T-helper 9 cell (primary cell): ENCODE measurements around the gene MEGF11.

Source experiments
- DNase-seq: peaks from one replicate; pipeline ENCODE4 v3.0.0-alpha.2; 2020

MEGF11 gene

DNA sequence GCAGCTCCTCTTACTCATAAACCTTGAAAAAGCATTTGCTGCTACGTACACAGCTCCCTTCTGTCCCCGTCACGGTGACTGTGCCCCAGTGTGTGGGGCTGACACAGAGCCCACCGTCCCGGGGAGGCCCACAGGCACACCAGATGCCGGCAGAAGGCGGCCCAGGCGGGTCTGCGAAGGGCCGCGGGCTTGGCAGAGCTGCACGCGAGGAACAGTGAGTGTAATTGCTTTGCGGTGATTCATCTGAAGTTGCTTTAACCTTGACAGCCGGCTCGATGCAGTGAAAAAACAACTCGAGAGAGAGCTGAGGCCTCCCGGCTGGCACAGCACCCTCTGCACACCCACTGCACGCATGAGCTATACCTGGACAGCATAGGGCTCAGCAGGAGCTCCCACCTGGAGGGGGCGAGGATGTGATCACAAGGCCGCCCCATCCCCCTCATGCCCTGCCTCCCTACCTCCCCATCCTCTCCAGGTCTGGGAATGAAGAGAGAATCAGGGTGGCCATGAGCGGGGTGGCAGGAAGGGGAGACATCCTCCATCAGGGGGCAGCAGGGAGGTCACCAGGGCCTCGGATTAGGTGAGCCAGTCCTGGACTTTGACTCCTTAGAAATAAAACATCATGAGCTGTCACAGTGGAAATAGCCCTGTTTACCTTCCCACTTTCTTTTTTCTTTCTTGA, 172.7 kb downstream of the MEGF11 start:
- DNase-seq: no peak

- DNase-seq: no peak
Measured at GRCh38 chr15:66078929-66079275, 174.6 kb downstream of the MEGF11 start.

DNA sequence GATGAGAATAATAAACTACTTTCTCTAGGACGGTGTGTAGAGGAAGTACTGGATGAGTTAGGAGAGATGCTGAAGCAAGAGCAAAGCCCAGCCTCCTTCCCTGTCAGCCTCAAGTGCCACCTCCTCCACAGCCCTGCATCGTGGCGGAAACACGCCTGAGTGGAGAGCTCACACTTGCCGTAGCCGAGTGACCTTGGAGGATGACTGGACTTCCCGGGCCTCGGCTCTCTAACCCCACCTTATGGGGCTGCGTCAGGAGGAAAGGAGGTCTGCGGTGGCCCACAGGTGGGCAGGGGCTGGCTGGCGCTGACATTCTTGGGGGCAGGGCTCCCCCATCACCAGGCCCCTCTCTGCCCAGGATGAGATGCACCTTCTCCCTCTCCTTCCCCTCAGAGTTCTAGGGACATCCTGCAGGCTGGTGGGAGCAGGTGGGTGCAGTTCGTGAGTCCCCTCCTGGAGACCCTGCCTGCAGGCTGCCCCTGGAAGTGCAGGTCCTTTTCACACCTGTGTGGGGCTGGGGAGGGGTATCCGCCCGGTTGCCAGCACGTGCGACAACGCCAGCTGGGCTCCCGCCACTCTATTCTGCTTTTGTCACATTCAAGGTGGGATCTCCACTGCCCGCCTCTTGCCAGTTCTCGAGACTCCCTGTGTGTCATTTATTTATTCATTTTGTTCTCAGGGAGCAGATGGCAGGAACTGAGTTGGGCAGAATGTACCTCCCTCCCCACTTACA, 175.2 kb downstream of the MEGF11 start:
- no peak for DNase-seq

- DNase-seq: no peak
Measured at GRCh38 chr15:66077320-66077663, 176.3 kb downstream of the MEGF11 start.

GRCh38 chr15:66076591-66077319, 176.8 kb downstream of the MEGF11 start:
- DNase-seq: no peak

GRCh38 chr15:66075947-66076346, 177.6 kb downstream of the MEGF11 start:
- no peak for DNase-seq

DNA sequence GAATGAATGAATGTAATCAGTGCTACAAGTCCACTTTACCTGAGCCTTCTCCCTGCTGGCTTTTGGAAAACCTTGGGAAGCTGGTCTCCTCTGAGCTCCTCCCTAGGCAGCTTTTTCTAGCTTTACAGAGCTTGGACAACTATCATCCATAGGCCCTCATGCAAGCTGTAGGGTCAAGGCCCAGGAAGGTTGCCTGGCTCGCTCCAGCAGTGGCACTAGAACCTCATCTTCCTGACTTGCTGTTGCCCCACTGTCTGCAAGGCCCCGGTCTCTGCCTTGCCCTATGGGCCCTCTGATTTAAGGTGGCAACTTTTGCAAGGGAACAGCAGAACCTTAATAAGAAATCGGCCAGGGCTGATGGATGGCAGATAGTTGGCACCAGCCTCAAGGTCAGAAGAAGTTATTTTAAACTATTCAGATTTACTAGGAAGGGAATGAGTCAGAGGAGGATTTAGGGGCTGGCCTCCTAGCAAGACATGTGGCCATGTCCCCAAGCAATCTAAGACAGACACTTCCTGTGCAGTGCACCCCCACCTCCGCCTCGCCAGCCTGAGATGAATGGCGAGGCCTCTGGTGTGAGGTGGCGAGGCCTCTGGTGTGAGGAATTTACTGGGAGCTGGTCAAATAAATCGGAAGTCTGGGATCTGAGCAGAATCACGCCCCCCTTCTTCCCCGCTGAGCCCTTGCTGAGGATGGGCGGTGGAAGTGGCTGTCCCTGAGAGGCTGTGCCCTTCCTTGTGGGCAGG, 180.8 kb downstream of the MEGF11 start:
- no peak for DNase-seq

GRCh38 chr15:66071921-66072295, 181.6 kb downstream of the MEGF11 start:
- DNase-seq: no peak

GRCh38 chr15:66071160-66071920, 182.2 kb downstream of the MEGF11 start:
- no peak for DNase-seq

DNA sequence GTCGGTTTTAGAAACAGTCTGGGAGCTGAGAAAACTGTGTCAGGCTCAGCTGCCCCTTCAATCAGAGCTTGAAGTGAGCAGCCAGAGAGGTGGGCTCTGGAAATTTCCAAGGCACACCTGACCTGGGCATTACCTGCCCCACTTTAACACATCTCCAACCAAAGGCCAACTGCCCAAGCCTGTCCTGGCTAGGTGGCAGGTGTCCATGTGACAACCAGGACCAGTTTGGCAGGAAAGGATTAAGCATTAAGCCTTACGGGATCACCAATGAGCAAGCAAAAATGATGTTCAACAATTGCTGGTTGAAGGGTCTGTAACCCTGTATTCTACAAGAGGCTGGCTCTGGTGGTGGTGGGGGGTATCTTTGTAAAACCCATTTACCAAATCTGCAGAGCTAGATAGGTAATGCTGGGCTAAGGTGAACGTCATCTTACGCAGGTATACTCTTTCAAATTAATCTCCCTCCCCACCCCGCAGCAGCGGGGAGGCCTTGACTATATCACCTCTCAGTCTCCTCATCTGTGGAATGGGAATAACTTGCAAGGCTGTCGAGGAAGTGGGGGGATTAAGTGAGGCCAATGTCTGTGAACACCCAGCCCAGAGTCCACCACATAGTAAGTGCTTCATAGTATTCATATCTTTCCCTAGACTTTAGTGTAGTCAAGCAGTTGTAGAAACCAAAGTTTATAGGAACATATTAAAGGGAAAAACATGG, 183.2 kb downstream of the MEGF11 start:
- no peak for DNase-seq

DNA sequence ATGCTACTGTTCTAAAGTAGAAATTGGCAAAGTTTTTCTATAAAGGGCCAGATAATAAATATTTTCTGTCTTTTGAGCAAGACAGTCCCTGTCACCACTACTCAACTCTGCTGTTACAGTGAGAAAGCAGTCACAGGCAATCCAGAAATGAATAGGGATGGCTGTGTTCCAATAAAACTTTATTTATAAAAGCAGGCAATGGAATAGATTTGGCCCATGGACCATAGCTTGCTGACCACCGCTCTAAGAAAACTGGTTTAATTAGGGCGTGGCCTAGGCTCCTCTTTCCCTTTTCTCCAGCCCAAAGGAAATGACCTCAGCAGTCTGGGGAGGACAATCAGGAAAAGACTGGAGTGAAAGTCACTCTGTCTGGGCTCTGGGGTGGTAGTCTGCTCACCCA, 183.8 kb downstream of the MEGF11 start:
- no peak for DNase-seq

- no peak for DNase-seq
Measured at GRCh38 chr15:66068801-66069200, 184.7 kb downstream of the MEGF11 start.

GRCh38 chr15:66067687-66068086, 185.9 kb downstream of the MEGF11 start:
- no peak for DNase-seq

DNA sequence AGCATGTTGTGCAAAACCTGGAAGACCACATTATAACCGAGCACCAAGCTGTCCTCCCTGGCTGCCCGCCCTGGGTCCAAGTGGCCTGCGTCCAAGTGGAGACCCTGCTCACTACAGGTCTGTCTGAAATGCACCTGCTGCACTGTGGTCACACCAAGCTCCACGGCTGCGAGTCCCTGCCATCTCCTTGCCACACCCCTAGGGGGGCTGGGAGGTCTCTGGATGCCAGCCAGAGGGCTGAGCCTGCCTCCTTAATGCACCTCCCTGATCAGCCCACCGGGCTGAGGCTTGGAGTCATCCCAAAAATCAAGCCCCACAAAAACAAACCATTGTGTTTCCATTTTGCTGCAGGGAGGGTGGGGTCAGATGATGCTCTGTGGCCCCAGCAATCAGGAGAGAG, 187.1 kb downstream of the MEGF11 start:
- no peak for DNase-seq

- no peak for DNase-seq
Measured at GRCh38 chr15:66066005-66066404, 187.5 kb downstream of the MEGF11 start.

GRCh38 chr15:66065325-66065724, 188.2 kb downstream of the MEGF11 start:
- DNase-seq: no peak

- DNase-seq: no peak
Measured at GRCh38 chr15:66063147-66063546, 190.4 kb downstream of the MEGF11 start.

DNA sequence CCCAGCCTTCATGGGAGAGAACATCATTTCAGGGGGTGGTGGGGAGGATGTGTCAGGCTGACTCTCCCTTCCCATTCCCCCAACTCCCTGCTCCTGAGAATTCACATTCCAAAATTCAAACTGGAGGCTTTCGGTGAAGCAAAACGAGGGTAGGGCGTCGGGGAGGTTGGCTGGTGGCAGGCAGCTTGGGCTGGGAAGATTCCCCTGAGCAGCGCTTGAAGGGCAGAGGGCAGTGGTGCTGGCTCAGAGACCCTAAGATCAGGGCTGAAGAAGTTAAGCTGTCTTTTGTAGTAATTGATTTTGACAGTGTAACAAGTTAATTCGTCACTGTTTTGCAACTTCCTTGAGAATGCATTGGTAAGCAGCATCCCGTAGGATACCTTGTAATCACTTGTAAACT, 196.5 kb downstream of the MEGF11 start:
- DNase-seq: no peak

- no peak for DNase-seq
Measured at GRCh38 chr15:66053991-66054390, 199.6 kb downstream of the MEGF11 start.

- DNase-seq: no peak
Measured at GRCh38 chr15:66051833-66052232, 201.7 kb downstream of the MEGF11 start.

DNA sequence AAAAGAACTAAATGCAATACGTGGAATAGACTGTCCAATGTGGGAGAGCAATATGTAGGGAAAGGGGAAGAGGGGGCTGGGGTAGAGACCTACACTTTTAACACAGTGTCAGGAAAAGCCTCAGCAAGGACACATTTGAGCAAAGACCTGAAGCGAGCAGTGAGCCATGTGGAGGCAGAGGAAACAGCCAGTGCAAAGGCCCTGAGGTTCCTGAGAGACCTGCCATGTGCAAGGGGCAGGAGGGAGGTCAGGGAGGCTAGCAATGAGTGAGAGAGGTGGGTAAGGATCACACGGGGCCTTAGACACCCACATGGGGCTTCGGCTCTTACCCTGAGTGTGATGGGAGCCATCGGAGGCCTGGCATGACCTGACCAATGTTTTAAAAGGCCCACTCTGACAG, 203.3 kb downstream of the MEGF11 start:
- DNase-seq: no peak

DNA sequence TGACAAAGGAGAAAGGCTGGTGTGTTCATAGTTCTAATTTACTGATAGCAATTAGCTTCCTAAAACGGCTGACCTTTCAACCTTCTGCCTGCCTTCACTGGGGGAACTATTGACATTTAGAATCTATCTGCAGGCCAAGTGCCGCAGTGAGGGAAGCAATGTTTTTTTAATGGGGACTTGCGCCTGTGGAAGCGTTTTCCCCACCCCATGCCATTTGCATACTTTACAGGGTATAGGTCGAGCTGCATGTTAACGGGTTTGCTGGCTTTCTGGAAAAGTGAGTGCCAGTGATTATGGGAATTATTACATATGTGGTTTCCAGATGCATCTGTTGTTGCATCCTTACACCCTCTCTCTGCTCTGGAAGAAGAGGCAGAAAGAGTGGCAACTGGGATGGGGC, 204.2 kb downstream of the MEGF11 start:
- DNase-seq: no peak
